Neural cell (in vitro differentiated cells): ENCODE measurements around the gene LRRK1.

Source experiments
- CTCF ChIP-seq: fragments of 450-650 bp; IDR thresholded peaks from 2 replicates; pipeline ENCODE4 v1.5.1; 2014; ENCODE audit warnings: antibody characterized with exemption, mild to moderate bottlenecking, moderate library complexity; ENCODE audit not compliant: poor library complexity, severe bottlenecking
- EZH2 ChIP-seq: fragments of 200-600, 300-800 bp; shearing (Covaris generic), sonication (generic); IDR thresholded peaks from 2 replicates; pipeline ENCODE4 v1.6.1; 2014; ENCODE audit warnings: antibody characterized with exemption, low read length, borderline replicate concordance, mild to moderate bottlenecking; ENCODE audit not compliant: insufficient read depth, poor library complexity, severe bottlenecking
- POLR2AphosphoS5 ChIP-seq: IDR thresholded peaks from 2 replicates; pipeline ENCODE4 v1.6.1; 2012
- RAD21 ChIP-seq: fragments of 450-650 bp; conservative IDR thresholded peaks from 2 replicates; pipeline ENCODE4 v1.6.1; 2014; ENCODE audit warnings: antibody characterized with exemption, mild to moderate bottlenecking, moderate library complexity
- SMC3 ChIP-seq: fragments of 450-650 bp; conservative IDR thresholded peaks from 2 replicates; pipeline ENCODE4 v1.6.1; 2014; ENCODE audit warnings: antibody characterized with exemption, mild to moderate bottlenecking, moderate library complexity; ENCODE audit not compliant: poor library complexity
- TAF1 ChIP-seq: IDR thresholded peaks from 2 replicates; pipeline ENCODE4 v1.6.1; 2012; ENCODE audit warnings: low read depth

GRCh38 chr15:100895721-100896120, 23.4 kb upstream of the LRRK1 start:
- TF ChIP-seq CTCF (no peak), POLR2AphosphoS5 (no peak), RAD21 (no peak), EZH2 (no peak), SMC3 (no peak), TAF1 (no peak)
